Fibroblast of lung (primary cell): ENCODE data around the gene CACNB1. TPM values are rescaled to one million over a fixed set of nuclear protein-coding genes. Genes with fewer than 3 reads are reported as not detected.
A peak's percentile ranks its signal among the peaks of the same experiment; 100 is the strongest.

Experiments
- DNase-seq, 2 donors: peaks; one replicate each; pipeline versions ENCODE4 v3.0.0 to v3.0.0-alpha.2; 2010; ENCODE audit warnings: low read depth in 2 of 2
- H2AFZ ChIP-seq: 2 replicates; pipeline ENCODE4 v1.5.1; 2012; ENCODE audit warnings: low read length, control low read depth, inconsistent platforms
- H3K27ac ChIP-seq: 2 replicates; pipeline ENCODE4 v1.5.1; 2011; ENCODE audit warnings: low read length, control low read depth; ENCODE audit not compliant: insufficient read depth
- H3K27me3 ChIP-seq: 2 replicates; pipeline ENCODE4 v1.5.1; 2011; ENCODE audit warnings: mild to moderate bottlenecking, low read length; ENCODE audit not compliant: control insufficient read depth, insufficient read depth
- H3K36me3 ChIP-seq: 2 replicates; pipeline ENCODE4 v1.5.1; 2011; ENCODE audit warnings: low read length; ENCODE audit not compliant: control insufficient read depth, insufficient read depth
- H3K4me1 ChIP-seq: 2 replicates; pipeline ENCODE4 v1.5.1; 2011; ENCODE audit warnings: low read length; ENCODE audit not compliant: control insufficient read depth, insufficient read depth; ENCODE audit errors: extremely low read depth
- H3K4me2 ChIP-seq: 2 replicates; pipeline ENCODE4 v1.5.1; 2011; ENCODE audit warnings: low read length, control low read depth; ENCODE audit not compliant: insufficient read depth; ENCODE audit errors: extremely low read depth
- H3K4me3 ChIP-seq, 4 experiments: fragments of 200-600 bp in 1 of 4; sonication (generic) in 1 of 4; replicated peaks in 1 of 4; 2 replicates each; pipeline ENCODE4 v1.5.1; 2011 to 2016; ENCODE audit warnings: low read length in 4 of 4, low read depth in 3 of 4, mild to moderate bottlenecking in 3 of 4, control low read depth in 2 of 4, inconsistent platforms in 1 of 4, mixed read lengths in 1 of 4; ENCODE audit not compliant: insufficient read depth in 1 of 4; ENCODE audit errors: control extremely low read depth in 1 of 4
- H3K79me2 ChIP-seq: 2 replicates; pipeline ENCODE4 v1.5.1; 2012; ENCODE audit warnings: mild to moderate bottlenecking, low read length, inconsistent platforms; ENCODE audit not compliant: control insufficient read depth, insufficient read depth
- H3K9ac ChIP-seq: 2 replicates; pipeline ENCODE4 v1.5.1; 2011; ENCODE audit warnings: mild to moderate bottlenecking, low read length, control low read depth; ENCODE audit not compliant: insufficient read depth
- H3K9me3 ChIP-seq: 2 replicates; pipeline ENCODE4 v1.5.1; 2012; ENCODE audit warnings: low read depth, low read length; ENCODE audit not compliant: control insufficient read depth, insufficient read depth
- H4K20me1 ChIP-seq: 2 replicates; pipeline ENCODE4 v1.5.1; 2011; ENCODE audit warnings: low read length; ENCODE audit not compliant: control insufficient read depth, insufficient read depth; ENCODE audit errors: extremely low read depth
- EZH2 ChIP-seq: IDR thresholded peaks from 2 replicates; pipeline ENCODE4 v1.5.1; 2012; ENCODE audit warnings: low read length, control low read depth, mild to moderate bottlenecking; ENCODE audit errors: missing control alignments
- polyA plus RNA-seq, 2 donors: library from polyadenylated mRNA; depleted of rRNA in 1 of 2; stranded (reverse) in 1 of 2; unstranded in 1 of 2; fragments of >200 nt; gene quantifications; 2 replicates each; pipeline ENCODE4 v1.2.1, GENCODE V29; 2011 to 2012; ENCODE audit warnings: missing spikeins in 1 of 2
- total RNA-seq: library from RNA; depleted of rRNA; stranded (reverse); fragments of >200 nt; gene quantifications from 2 replicates; pipeline ENCODE4 v1.2.1, GENCODE V29; 2014
- TF ChIP-seq, protein P1 (sequence below), 2 donors: IDR thresholded peaks in 1 of 2; conservative IDR thresholded peaks in 1 of 2; 1 replicate in 1 of 2; 2 replicates in 1 of 2; pipeline ENCODE4 v1.5.1; 2011 to 2012; ENCODE audit warnings: low read length in 2 of 2, control low read depth in 1 of 2, inconsistent platforms in 1 of 2, low read depth in 1 of 2, mild to moderate bottlenecking in 1 of 2

The CACNB1 gene
- total and polyA plus RNA-seq, 2 donors (not counting 1 experiment from before 2014, with no cell fraction given) = 5.7 to 5.9 TPM

DNA sequence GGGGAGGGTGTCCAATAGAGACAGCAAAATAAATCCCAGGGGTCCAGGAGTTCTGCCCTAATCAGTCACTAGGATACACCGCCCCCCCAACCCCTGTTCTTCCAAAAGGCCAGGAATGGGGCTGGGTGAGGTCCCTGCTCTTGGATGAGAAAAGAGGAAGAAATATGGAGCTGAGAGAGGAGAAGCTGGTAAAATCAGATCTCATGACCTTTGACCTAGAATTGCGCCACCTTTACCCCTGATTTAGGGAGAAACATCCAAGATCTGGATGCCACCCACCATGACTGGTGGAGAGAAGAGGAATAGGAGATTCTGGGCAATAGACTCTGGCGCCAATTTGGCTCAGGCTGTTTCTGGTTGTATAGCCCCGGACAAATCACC is 707 bp upstream of the CACNB1 start:
- TF ChIP-seq, protein P1, sequence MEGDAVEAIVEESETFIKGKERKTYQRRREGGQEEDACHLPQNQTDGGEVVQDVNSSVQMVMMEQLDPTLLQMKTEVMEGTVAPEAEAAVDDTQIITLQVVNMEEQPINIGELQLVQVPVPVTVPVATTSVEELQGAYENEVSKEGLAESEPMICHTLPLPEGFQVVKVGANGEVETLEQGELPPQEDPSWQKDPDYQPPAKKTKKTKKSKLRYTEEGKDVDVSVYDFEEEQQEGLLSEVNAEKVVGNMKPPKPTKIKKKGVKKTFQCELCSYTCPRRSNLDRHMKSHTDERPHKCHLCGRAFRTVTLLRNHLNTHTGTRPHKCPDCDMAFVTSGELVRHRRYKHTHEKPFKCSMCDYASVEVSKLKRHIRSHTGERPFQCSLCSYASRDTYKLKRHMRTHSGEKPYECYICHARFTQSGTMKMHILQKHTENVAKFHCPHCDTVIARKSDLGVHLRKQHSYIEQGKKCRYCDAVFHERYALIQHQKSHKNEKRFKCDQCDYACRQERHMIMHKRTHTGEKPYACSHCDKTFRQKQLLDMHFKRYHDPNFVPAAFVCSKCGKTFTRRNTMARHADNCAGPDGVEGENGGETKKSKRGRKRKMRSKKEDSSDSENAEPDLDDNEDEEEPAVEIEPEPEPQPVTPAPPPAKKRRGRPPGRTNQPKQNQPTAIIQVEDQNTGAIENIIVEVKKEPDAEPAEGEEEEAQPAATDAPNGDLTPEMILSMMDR (conservative IDR thresholded peaks at IDR 0.05 in 1 of 2, IDR thresholded peaks at IDR 0.05 in 1 of 2; ENCODE audit: low read depth in 1 of 2, low read length in 2 of 2) = no peak
- TF ChIP-seq EZH2 = no peak
- no peak overlapping the region for H2AFZ ChIP-seq
- no peak for DNase-seq
- no peak overlapping the region for H3K27ac ChIP-seq
- peaks cover 40% of the 10 kb centered on the region for H3K79me2 ChIP-seq
- peaks cover 17% of the 10 kb centered on the region for H3K4me1 ChIP-seq
- H3K27me3 ChIP-seq = no peaks in the 10 kb centered on the region
- peaks cover 12% of the 10 kb centered on the region for H3K36me3 ChIP-seq
- H3K4me2 ChIP-seq = no peak overlapping the region
- peak overlapping the region in 2 of 4 experiments; percentile 7 to 84 for H3K4me3 ChIP-seq
- no peaks in the 10 kb centered on the region for H4K20me1 ChIP-seq
- H3K9me3 ChIP-seq = no peaks in the 10 kb centered on the region
- no peak overlapping the region for H3K9ac ChIP-seq

DNA sequence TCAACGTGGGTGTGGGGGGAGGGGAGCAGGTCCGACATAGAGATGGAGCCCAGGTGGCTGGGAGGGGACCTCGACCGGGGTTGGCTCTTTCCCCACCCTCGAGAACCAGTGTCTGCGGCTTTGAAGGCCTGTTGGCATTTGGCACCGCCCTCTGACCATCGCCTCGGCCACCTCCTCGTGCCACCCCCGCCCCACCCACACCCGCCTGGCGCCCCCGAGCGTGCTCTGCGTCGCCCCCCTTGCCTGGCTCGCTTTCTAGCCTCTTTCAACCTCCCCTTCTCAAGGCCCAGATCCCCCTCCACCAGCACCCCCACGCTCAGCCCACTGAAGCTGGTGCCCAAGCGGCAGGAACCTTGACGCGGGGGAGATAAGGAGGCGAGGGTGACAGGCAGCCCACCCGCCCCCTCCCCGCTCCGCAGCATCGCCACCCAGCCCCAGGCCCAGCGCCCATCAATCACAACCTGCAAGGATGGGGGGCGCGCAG is 619 bp downstream of the CACNB1 start:
- Histone ChIP-seq H3K9ac (peak overlapping the region; percentile 62), H3K4me2 (peak overlapping the region; percentile 69), H3K9me3 (no peaks in the 10 kb centered on the region), H3K27ac (peak overlapping the region; percentile 41), H3K4me3 (peak overlapping the region; percentile 61 to 84 (median 68)), H3K4me1 (peaks cover 15% of the 10 kb centered on the region), H3K79me2 (peaks cover 31% of the 10 kb centered on the region), H2AFZ (no peak overlapping the region), H3K27me3 (no peaks in the 10 kb centered on the region), H3K36me3 (peaks cover 16% of the 10 kb centered on the region), H4K20me1 (no peaks in the 10 kb centered on the region)
- no peak for DNase-seq
- no peak for TF ChIP-seq EZH2
- TF ChIP-seq, protein P1 (conservative IDR thresholded peaks at IDR 0.05 in 1 of 2, IDR thresholded peaks at IDR 0.05 in 1 of 2; ENCODE audit: low read depth in 1 of 2, low read length in 2 of 2) = no peak

DNA sequence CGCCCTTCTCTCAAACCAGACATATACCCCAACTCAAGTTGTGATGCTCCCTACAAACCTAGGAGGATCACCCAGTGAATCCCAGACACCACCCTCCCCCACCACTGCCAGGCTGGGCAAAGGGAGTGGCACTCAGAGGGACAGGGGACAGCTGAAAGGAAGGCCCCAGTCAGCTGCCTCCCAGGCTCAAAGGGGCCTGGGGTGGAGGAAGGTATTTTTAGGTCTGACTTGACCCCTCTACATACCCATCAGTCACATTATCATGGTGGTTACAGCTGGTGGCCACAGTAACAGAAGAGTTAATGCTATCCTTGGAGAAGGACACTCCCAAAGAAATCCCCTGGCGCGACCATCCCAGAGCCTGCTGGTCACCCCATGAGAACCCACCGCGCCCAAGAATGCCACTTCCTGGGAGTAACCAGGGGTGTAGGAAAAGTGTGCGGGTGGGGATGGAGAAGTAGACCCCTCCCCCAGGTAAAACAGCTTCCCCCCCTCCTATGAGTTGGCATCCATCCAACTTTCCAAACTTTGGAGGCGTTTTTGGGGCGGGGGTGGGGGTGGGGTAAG is 1.1 kb downstream of the CACNB1 start:
- H2AFZ ChIP-seq = no peak overlapping the region
- no peak for DNase-seq

More for the DNA sequence above, 1.1 kb downstream of the CACNB1 start:
- Histone ChIP-seq H3K4me3 (peak overlapping the region; percentile 61 to 84 (median 68)), H3K27ac (no peak overlapping the region), H3K79me2 (peaks cover 26% of the 10 kb centered on the region), H3K9me3 (no peaks in the 10 kb centered on the region), H3K4me1 (peaks cover 14% of the 10 kb centered on the region), H3K36me3 (peaks cover 15% of the 10 kb centered on the region), H3K27me3 (no peaks in the 10 kb centered on the region), H3K4me2 (peak overlapping the region; percentile 79), H4K20me1 (no peaks in the 10 kb centered on the region), H3K9ac (no peak overlapping the region)
- TF ChIP-seq EZH2 = no peak
- TF ChIP-seq, protein P1 (conservative IDR thresholded peaks at IDR 0.05 in 1 of 2, IDR thresholded peaks at IDR 0.05 in 1 of 2; ENCODE audit: low read depth in 1 of 2, low read length in 2 of 2) = no peak
